Skin of body (tissue), 2 donors: ENCODE data around the gene COPS9. TPM values are rescaled to one million over a fixed set of nuclear protein-coding genes. Genes with fewer than 3 reads are reported as not detected.

ENCODE experiments used
- DNase-seq: peaks from one replicate; lab custom pipeline; 2025; lab: John Stamatoyannopoulos, UW
- total RNA-seq: library from RNA; depleted of rRNA; stranded (reverse); fragments of >200 nt; gene quantifications from one replicate; pipeline ENCODE4 v1.2.3, GENCODE V29; 2014

COPS9 gene
- total RNA-seq, 1 donor from 2014 or later: 88.1 TPM

DNA sequence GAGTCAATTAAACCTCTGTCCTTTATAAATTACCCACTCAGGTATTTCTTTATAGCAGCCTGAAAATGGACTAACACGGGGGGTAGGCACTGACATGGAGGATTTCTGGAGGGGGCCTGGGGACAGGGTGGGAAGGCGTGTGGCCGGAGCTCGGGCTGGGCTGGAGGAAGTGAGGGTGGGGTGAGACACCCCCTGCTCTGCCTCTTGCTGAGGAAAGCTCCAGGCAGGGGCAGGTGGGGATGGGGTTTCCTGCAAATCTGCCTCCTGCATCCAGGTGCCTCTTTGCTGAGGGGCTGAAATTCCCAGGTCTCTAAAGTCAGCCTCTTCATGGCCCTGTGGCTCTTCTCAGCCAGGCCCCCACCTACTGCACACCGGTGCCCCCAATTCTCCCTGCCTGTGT, 30.1 kb upstream of the COPS9 start:
- no peak for DNase-seq

DNA sequence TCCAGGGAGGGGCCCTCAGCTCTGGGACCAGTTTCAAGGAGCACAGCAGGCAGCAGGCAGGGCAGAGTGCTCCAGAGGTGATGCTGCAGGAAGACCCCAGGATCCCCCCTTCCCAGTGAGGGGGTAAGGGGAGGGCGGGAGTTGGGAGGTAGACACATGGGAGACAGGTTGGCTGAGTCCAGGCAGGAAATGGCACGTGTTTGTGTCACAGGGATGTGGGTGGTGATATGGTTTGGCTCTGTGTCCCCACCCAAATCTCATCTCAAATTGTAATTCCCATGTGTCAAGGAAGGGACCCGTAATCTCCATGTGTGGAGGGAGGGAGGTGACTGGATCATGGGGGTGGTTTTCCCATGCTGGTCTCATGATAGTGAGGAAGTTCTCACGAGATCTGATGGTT, 29.6 kb upstream of the COPS9 start:
- no peak for DNase-seq

DNA sequence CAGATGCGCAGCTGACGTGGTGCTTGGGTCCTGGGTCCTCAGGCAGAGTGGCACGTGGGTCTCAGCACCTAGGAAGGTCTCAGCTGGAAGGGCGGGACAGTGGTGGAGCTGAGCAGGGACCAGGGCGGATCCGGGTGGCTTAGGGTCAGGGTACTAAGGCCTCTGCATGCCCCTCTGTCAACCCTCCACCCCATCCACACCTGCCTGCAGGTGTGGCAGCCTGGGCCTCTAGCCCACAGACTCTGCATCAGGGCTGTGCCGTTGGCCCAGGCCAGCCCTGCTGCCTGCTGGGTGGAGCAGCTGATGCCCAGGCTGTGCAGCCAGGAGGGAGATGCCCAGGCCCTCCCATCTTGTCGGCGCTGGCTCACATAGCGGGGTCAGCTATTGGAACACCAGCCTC, 28.9 kb upstream of the COPS9 start:
- no peak for DNase-seq

DNA sequence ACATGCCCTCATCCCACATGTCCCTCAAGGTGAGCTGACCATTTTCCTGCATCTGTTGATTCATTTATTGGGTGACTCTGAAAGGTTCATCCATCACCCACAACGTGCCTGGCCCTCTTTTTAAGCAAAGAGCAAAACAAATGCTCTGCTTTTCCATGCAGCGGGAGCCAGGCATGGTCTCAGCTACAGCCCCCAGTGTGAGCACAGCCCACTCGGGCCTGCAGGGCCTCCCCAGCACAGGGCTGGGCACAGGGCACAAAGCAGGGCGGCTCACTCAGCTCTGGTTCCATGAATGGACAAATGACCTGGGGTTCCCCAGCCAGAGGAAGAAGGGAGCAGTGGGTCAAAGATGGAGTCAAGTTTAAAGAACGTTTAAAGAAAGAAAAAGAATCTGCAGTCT, 28.5 kb upstream of the COPS9 start:
- DNase-seq: no peak

DNA sequence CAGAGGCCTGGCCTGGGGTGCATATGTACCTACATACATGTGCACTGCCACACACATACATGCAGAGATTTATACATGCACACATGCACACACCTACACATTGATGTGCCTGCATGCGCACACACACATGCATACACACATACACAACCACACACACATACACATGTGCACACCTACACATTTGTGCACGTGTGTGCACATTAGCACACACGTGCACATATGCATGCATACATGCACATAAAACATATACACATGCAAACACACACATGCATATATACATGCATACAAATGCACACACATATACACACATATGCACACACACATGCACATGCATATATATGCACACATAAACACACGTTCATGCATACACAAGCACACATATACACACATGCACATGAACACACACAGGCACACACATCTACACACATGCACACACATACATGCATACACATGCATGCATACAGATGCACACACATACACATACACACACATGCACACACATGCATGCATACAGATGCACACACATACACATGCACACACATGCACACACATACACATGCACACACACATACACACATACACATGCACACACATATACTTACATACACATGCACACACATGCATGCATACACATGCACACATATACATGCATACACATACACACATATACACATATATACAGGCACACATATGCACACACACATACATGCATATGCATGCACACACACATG, 27.9 kb upstream of the COPS9 start:
- no peak for DNase-seq

DNA sequence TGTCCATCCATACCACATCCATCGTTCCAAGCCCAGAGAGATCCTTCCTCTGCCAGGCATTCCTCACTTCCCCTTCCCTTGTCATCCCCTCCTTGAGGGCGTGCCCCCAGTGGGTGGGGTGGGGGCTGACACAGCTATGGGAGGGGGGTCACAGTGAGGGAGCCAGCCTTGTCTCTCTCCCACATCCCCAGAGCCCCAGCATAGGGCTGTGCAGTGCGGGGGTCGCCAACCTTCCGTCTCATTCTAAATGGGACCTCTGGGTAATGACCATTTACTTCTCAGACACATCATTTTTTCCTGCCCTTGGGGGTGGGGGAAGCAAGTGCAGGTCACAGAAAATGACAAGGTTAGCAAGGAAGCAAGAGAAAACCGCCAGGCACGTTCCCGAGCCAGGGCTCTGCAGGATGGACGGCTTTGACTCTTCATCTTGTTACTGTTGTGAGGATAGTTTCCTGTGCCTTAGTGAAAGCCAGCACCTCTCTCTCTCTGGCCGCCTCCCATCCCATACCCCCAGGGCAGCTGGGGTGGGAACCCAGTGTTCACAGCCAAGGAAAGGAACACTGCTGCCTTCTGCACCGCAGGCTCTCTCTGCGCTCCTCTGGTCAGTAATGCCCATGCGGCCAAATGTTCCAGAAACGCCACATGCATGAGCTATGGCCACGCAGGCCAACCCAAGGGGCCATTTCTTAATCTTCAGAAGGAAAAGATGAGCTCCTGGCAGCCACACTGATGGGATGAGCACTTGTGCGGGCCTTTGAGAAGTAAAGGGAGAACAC, 27.0 kb upstream of the COPS9 start:
- DNase-seq: no peak

DNA sequence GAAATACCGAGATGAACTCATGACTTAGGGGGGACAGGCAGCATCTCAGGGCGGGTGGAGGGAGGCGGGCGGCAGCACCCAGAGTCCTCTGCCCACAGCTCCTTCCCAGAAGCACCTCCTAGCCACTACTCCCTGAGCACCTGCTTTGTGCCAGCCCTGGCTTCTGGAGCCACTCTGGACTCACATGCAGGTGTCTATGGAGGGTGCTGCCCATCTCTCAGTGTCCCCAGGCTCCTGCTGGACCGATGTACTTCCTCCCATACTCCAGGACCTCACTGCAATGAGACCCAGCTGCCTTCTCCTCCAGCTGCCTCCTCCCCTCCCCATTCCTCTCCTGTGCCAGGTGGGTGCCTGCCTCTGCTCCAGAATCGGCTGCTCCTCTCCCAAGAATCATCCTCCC, 26.4 kb upstream of the COPS9 start:
- DNase-seq: no peak

DNA sequence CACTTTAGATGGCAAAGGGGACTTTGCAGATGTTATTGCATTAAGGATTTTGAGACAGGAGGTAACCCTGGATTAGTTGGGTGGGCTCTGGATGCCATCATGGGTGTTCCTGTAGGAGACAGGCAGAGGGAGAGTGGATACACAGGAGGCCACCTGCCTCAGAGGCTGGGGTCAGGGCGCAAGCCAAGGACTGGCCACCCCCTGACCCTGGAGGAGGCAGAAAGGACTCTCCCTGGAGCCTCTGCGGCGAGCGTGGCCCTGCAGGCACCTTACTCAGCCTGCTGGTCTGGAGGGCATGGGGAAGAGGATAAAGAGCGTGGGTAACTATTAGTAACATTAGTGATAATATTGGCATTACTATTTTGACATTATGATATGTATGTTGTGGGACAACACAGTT, 25.9 kb upstream of the COPS9 start:
- no peak for DNase-seq

DNA sequence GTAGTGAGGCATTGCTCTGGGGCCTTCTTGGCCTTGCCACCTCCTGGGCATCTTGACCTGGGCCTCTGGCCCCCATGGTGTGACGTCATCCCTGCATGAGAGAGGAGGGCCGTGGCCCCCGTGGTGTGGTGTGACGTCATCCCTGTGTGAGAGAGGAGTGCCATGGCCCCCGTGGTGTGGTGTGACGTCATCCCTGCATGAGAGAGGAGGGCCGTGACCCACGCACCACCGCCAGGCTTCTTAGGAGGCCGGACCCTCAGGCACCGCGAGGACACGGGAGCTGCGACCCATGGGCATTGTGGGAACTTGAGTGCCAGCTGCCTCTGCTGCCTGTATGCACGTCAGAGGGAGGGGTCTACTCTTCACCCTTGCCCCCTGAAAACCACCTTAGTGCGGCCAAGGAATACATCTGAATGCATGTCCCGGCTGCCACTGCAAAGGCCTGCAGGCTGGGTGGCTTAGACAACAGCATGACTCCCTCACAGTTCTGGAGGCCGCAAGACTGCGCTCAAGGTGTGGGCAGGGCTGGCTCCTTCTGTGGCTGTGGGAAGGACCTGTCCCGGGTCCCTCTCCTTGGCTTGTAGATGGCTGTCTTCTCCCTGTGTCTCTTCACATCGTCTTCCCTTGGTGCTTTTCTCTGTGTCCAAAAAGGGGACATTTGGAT, 25.1 kb upstream of the COPS9 start:
- DNase-seq: no peak

DNA sequence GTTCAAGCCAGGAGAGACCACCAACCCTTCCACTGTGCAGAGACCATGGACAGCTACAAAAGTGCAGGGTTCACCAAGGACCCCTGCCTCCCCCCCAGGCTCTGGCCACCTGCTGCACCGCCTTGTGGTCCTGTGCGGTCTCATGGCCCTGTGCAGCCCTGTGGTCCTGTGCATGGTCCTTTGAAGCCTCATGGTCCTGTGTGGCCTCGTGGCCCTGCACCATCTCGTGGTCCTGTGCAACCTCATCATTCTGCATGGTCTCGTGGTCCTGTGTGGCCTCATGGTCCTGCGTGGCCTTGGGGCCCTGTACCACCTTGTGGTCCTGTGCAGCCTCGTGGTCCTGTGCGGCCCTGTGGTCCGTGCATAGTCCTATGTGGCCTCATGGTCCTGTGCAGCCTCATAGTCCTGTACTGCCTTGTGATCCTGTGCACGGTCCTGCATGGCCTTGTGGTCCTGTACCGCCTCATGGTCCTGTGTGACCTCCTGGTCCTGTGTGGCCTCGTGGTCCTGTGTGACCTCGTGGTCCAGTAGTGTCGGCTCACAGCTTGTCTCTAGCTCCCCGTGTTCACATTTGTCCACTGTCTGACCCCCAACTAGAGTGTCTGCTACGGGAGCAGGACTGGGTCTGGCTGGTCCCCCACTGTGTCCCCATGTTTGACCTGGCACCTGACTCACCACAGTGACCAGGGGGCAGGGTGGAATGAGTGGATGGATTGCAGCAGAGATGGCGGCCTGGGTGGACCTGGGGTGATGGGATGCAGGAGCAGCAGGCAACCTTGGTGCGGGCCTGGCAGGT, 24.4 kb upstream of the COPS9 start:
- no peak for DNase-seq

DNA sequence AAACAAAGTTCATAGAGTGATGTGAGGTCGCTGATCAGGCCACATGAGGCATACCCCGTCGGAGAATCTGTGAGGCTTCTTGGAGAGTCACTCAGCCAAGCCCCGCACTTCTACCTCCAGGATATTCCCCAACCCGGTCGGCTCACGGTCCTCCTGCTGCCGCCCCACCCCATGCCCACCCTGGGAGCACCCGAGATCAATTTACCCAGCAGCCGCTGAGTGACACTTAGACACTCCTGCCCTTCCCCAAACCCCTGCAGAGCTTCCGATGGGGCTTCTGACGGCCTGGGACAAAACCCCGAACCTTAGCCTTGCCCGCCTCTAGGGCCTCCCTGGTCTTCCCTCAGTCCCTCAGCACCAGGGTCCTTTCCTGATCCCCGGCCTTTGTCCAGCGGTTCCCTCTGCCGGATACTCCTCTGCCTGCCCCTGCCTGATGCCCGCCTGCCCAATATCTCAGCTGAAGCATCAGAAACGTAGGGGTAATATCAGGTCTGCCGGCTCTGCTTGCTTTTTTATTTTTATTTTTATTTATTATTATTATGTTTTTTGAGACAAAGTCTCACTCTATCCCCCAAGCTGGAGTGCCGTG, 23.2 kb upstream of the COPS9 start:
- DNase-seq: no peak

DNA sequence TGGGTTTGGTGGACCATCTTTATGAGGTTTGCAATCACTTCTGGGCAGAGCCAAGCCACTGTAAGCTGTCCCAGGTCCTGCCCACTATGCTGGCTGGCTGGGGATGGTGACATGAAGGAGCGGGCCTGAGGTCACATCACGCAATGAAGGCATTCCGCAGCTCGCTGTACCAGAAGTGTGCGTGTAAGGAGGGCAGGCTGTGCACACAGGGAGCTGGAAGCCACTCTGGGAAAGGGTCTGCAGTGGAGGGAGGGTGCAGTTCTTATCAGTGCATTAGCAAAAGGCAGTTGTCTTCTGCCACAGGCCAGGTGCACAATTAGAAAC, 21.0 kb upstream of the COPS9 start:
- DNase-seq: no peak

DNA sequence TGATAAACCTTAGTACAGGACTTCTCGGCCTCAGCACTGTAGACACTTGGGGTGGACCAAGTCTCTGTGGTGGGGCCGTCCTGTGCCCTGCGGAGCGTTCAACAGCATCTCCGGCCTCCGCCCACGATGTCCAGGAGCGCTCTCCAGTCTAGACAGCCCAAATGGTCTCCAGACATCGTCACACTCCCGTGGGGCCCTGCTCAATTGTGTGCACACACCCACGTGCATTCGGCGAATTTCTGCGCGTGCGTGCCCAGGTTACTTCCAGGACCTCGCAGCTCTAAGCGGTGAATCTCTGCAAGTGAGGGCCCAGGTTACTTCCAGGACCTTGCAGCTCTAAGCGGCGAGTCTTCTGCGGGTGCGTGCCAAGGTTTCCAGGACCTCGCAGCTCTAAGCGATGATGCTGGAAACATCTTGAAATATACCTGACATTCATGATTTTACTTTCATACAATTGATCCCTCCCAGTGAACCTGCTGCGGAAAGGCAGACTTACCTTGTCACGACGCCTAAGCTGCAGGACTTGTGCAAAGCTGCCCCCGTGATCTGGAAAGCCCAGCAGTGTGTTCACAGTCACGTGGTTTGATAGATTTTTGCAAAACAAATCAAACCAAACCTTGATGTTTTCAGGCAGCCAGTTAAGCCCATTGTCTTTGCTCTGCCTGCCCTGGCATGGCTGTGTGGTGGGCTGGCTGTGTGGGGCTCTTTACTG, 20.5 kb upstream of the COPS9 start:
- no peak for DNase-seq

DNA sequence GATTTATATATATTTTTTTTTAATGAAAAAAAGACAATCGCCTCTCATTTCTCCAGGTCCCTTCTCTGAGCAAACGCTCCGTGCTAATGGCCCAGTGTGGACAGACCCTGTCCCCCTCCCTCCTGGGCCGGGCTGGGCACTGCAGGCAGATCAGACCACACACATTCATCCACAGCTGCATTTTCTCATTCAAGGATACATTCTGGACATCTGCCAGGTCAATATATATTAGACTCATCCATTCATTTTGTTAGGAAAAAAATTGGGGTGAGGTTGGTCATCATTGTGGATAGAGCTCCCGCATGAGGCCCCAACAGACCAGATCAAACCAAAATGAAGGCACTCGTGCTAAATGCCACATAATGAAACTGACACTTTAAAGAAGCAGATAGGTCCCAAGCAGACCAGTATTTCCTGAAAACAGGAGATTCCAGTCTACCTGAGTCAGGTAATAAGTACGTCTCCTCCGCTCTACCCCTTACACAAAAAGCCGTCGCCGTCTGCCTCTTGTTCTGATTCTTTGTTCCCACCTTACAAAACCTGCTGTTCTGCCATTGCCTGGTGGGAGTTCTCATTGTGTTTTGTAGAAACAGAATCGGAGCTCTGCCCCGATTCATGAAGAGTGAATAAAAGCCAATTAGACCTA, 19.8 kb upstream of the COPS9 start:
- DNase-seq: no peak

DNA sequence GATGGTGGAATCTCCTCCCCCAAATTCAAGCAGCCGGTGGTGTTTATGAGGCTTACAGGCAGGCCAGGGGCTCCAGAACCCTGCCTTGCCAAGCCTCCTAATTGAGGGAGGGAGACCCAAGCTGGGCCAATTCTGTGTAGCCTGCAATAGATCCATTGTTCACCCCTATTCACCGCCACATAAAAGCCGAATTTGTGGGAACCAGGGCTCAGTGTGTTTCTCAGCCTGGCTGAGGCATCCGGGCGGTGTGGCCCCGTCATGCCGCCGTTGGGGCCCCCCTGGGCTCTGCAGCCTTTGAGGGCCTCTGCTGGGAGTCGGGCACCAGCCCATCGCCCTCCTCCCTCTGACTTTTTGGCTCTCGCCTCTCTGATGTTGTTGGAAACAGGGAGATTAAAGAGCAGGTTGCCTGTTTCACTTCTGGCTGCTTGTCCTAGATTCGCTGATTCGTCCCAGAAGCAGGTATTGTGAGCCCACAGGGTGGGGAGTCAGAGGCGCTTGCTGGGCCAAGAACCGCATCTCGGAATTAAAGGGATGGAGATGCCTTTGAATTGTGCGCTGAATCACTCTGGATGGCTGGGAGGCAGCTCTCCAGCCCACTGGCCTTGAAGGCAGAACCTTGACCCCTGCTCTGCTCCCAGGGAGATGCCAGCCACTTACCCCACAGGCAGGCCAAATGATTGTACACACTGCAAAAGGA, 19.1 kb upstream of the COPS9 start:
- no peak for DNase-seq

DNA sequence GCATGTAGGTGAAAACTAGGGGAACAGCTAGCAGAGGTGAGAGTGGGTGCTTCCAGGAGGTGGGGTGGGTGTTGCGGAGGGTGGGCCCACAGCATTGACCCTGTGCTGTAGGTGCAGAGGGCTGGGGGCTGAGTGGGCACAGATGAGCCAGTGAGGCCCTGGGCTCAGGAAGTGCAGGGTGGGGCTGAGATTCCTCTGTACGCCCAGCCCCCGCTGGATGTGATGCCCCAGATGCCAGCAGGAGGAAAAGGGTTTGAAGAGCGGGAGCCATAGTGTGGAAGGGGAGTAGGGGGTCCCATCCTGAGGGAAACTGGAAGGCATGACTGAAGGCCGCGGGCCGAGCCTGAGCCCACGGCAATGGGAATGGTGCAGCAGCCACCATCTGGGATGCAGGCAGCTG, 18.5 kb upstream of the COPS9 start:
- no peak for DNase-seq

DNA sequence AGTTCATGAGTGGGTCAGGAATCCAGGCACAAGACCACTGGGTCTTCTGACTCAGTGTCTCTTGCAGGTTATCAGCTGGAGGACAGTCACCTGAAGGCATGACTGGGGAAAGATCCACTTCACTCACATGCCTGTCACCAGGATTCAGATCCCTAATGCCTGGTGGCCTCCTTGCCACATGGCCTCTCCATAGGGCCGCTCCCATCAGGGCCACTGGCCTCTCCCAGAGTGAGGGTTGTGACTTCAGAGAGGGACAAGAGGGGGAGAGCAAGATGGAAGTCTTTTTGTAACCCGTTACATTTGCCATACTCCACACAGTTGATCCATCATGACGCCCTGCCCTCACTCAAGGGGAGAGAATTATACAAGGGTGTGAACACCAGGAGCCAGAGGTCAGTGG, 17.3 kb upstream of the COPS9 start:
- no peak for DNase-seq

DNA sequence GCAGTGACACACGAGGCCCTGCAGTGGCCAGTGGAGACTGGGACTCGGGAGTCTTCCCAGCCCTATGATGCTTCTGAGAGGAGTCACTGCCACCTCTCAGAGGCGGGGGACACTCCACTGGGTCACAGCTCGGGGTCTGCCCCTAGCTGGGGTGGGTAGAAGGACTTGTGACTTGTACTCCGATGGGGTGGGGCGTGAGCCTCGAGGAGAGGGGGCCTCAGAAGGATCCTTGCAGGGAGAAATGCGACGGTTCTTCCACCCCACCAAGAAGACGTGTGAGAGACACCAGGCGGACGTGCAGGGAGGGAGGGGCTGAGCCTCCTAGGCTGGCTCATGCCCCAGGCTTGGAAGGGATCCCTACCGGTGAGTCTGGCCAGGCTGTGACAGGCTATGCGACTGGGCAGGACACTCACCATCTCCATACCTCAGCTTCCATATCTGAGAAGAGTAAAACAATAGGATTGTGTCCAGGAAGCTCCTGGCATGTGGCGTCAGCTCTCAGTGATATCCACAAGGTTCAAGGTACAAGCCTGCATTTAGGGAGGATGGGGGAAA, 15.4 kb upstream of the COPS9 start:
- no peak for DNase-seq
